Stimulated activated CD8-positive, alpha-beta memory T cell treated with anti-CD3 and anti-CD28 coated beads, Interleukin-12 subunit alpha, Interleukin-12 subunit beta, amount 100 ng/mL, for 1 hour (primary cell): ENCODE measurements around the gene ARF1.

Experiments used
- DNase-seq: peaks from one replicate; pipeline ENCODE4 v3.0.0-alpha.2; 2020; ENCODE audit warnings: low read depth

Gene ARF1

GRCh38 chr1:228082214-228082917 is at the start of gene ARF1:
ARF1 (plus strand) TSS chr1:228082708; CDS start chr1:228097115, 14,407 bp downstream.
- DNase-seq: peak; percentile 86

GRCh38 chr1:228033376-228033775 is 49.1 kb upstream of the ARF1 start:
- no peak for DNase-seq

- DNase-seq: no peak
These were observed 47.3 kb upstream of the ARF1 start for GRCh38 chr1:228034954-228035837.

- no peak for DNase-seq
These were observed 46.7 kb upstream of the ARF1 start for GRCh38 chr1:228035844-228036243.

GRCh38 chr1:228036701-228037231 is 45.7 kb upstream of the ARF1 start:
- no peak for DNase-seq

- no peak for DNase-seq
These were observed 44.8 kb upstream of the ARF1 start for GRCh38 chr1:228037401-228038386.

GRCh38 chr1:228038387-228039005 is 44.0 kb upstream of the ARF1 start:
- no peak for DNase-seq

- DNase-seq: no peak
These were observed 43.3 kb upstream of the ARF1 start for GRCh38 chr1:228039006-228039903.

GRCh38 chr1:228039986-228040385 is 42.5 kb upstream of the ARF1 start:
- no peak for DNase-seq

- DNase-seq: no peak
These were observed 41.2 kb upstream of the ARF1 start for GRCh38 chr1:228041316-228041715.

GRCh38 chr1:228042508-228042907 is 40.0 kb upstream of the ARF1 start:
- DNase-seq: no peak

- no peak for DNase-seq
These were observed 39.1 kb upstream of the ARF1 start for GRCh38 chr1:228043281-228043848.

- DNase-seq: no peak
These were observed 37.5 kb upstream of the ARF1 start for GRCh38 chr1:228044961-228045360.

- DNase-seq: no peak
These were observed 37.1 kb upstream of the ARF1 start for GRCh38 chr1:228045405-228045804.

- DNase-seq: no peak
These were observed 36.6 kb upstream of the ARF1 start for GRCh38 chr1:228045871-228046270.

- DNase-seq: no peak
These were observed 35.9 kb upstream of the ARF1 start for GRCh38 chr1:228046421-228047182.

- no peak for DNase-seq
These were observed 35.4 kb upstream of the ARF1 start for GRCh38 chr1:228047183-228047466.

- DNase-seq: no peak
These were observed 34.4 kb upstream of the ARF1 start for GRCh38 chr1:228048120-228048519.

- no peak for DNase-seq
These were observed 33.7 kb upstream of the ARF1 start for GRCh38 chr1:228048659-228049298.
